ACC112 (cell line): ENCODE results near the gene SLC41A3.
"Not testable (repeated sequence)": the region's sequence is repeated elsewhere in the genome, so short reads cannot be mapped to it uniquely, and the experiment has no call there.

Experiments
- H2AFZ ChIP-seq: fragments of 200-600 bp; sonication (generic); one replicate; pipeline ENCODE4 v1.6.0; 2017; ENCODE audit warnings: antibody characterized with exemption, low read length; ENCODE audit not compliant: unreplicated experiment
- H3K27ac ChIP-seq: fragments of 200-600 bp; sonication (generic); 2 replicates; pipeline ENCODE4 v1.5.1; 2014; ENCODE audit warnings: low read depth, mild to moderate bottlenecking, antibody characterized with exemption, low read length, moderate library complexity
- H3K27me3 ChIP-seq: fragments of 200-600 bp; sonication (generic); 2 replicates; pipeline ENCODE4 v1.6.1; 2014; ENCODE audit warnings: mild to moderate bottlenecking, antibody characterized with exemption, low read length, moderate library complexity, mixed read lengths; ENCODE audit not compliant: insufficient read depth
- H3K36me3 ChIP-seq: fragments of 200-600 bp; sonication (generic); 2 replicates; pipeline ENCODE4 v1.6.1; 2016; ENCODE audit warnings: mild to moderate bottlenecking, antibody characterized with exemption, low read length, moderate library complexity, mixed read lengths; ENCODE audit not compliant: insufficient read depth
- H3K4me1 ChIP-seq: fragments of 200-600 bp; sonication (generic); one replicate; pipeline ENCODE4 v1.6.1; 2016; ENCODE audit warnings: low read length, mixed read lengths; ENCODE audit not compliant: insufficient read depth, unreplicated experiment, control insufficient read depth
- H3K4me3 ChIP-seq: fragments of 200-600 bp; sonication (generic); 2 replicates; pipeline ENCODE4 v1.5.1; 2014; ENCODE audit warnings: mild to moderate bottlenecking, low read depth, low read length
- H3K79me2 ChIP-seq: fragments of 200-600 bp; sonication (generic); one replicate; pipeline ENCODE4 v1.6.0; 2016; ENCODE audit warnings: low read length; ENCODE audit not compliant: control insufficient read depth, unreplicated experiment, insufficient read depth

The SLC41A3 gene

GRCh38 chr3:125965505-125965904 is 118.4 kb downstream of the SLC41A3 start:
- no peaks in the 10 kb centered on the region for H3K79me2 ChIP-seq
- H2AFZ ChIP-seq = no peak overlapping the region
- peaks cover 64% of the 10 kb centered on the region for H3K27me3 ChIP-seq
- H3K4me1 ChIP-seq = no peaks in the 10 kb centered on the region
- no peak overlapping the region for H3K4me3 ChIP-seq
- no peak overlapping the region for H3K27ac ChIP-seq
- H3K36me3 ChIP-seq = no peaks in the 10 kb centered on the region

DNA sequence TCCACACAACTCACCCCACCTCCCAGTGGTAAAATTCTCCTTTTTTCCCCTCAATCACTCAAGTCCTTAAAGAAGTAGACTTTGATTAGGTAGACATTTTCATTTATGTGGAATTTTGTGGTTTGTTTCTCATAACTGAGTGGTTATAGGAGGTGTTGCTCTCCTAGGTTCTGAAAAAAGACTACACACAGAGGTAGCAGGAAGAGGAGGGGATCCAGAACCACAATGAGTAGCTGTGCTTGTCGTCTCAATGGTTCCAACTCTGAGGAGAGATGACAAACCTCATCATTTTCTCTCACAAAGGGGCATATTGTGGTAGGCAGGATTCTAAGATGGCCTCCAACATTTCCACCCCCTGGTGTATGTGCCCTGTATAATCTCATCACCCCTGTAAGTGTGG is 120.1 kb downstream of the SLC41A3 start:
- H3K4me3 ChIP-seq, H3K36me3 ChIP-seq, H3K4me1 ChIP-seq, H3K79me2 ChIP-seq, H3K27ac ChIP-seq, H2AFZ ChIP-seq: not testable (repeated sequence)
- peaks cover 62% of the 10 kb centered on the region for H3K27me3 ChIP-seq

- H3K4me3 ChIP-seq = no peak overlapping the region
- no peaks in the 10 kb centered on the region for H3K4me1 ChIP-seq
- no peak overlapping the region for H3K27ac ChIP-seq
- H3K79me2 ChIP-seq = no peaks in the 10 kb centered on the region
- H3K27me3 ChIP-seq = peaks cover 54% of the 10 kb centered on the region
- no peak overlapping the region for H2AFZ ChIP-seq
- no peaks in the 10 kb centered on the region for H3K36me3 ChIP-seq
These were observed 122.7 kb downstream of the SLC41A3 start for GRCh38 chr3:125961289-125961589.

DNA sequence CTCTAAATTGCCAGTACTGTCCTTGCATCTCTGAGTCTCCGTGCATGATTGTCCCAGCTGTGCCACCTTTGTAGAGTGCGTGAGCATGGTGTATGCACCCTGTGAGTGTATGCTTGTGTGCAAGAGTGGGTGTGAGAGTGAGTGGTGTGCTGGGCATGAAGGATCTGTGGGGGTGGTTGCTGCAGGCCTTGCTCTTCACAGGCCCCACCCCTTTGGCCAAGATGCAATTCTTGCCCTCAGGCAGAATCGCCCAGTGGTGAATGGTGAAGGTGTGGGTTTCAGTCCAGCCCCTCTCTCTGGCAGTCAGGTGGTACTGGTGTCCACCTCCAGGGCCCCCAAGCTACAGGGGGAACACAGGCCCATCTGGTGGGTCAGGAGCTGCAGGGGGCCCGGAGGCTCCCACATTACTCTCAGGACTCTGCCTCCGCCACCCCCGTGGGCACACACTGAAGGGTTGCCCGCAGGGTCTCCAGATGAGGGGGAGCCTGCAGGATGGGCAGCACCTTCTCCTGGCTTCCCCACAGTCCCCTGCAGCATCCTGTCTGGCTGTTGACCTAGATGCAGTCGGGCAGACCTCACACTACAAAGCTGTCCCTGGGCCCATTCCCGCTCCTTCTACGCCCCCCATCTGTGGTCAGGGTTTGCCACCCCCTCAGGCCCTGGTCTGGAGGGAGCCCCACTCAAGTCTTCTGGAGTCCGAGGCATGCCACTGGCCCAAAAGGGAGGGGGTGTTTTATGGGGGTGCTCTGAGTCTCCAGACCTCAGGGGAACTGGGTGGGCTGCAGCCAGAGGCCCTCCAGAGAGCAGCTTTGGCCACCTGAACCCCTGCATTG is 123.3 kb downstream of the SLC41A3 start:
- Histone ChIP-seq H2AFZ (no peak overlapping the region), H3K36me3 (no peaks in the 10 kb centered on the region), H3K4me1 (no peaks in the 10 kb centered on the region), H3K79me2 (no peaks in the 10 kb centered on the region), H3K4me3 (no peak overlapping the region), H3K27ac (no peak overlapping the region), H3K27me3 (peaks cover 48% of the 10 kb centered on the region)

- H3K27ac ChIP-seq = no peak overlapping the region
- no peaks in the 10 kb centered on the region for H3K36me3 ChIP-seq
- no peak overlapping the region for H3K4me3 ChIP-seq
- H2AFZ ChIP-seq = no peak overlapping the region
- H3K4me1 ChIP-seq = no peaks in the 10 kb centered on the region
- H3K27me3 ChIP-seq = peaks cover 44% of the 10 kb centered on the region
- no peaks in the 10 kb centered on the region for H3K79me2 ChIP-seq
These were observed 123.9 kb downstream of the SLC41A3 start for GRCh38 chr3:125960066-125960424.

GRCh38 chr3:125959317-125960065 is 124.4 kb downstream of the SLC41A3 start:
- no peaks in the 10 kb centered on the region for H3K36me3 ChIP-seq
- no peak overlapping the region for H3K4me3 ChIP-seq
- no peaks in the 10 kb centered on the region for H3K79me2 ChIP-seq
- no peak overlapping the region for H3K27ac ChIP-seq
- peaks cover 38% of the 10 kb centered on the region for H3K27me3 ChIP-seq
- H2AFZ ChIP-seq = no peak overlapping the region
- H3K4me1 ChIP-seq = no peaks in the 10 kb centered on the region

DNA sequence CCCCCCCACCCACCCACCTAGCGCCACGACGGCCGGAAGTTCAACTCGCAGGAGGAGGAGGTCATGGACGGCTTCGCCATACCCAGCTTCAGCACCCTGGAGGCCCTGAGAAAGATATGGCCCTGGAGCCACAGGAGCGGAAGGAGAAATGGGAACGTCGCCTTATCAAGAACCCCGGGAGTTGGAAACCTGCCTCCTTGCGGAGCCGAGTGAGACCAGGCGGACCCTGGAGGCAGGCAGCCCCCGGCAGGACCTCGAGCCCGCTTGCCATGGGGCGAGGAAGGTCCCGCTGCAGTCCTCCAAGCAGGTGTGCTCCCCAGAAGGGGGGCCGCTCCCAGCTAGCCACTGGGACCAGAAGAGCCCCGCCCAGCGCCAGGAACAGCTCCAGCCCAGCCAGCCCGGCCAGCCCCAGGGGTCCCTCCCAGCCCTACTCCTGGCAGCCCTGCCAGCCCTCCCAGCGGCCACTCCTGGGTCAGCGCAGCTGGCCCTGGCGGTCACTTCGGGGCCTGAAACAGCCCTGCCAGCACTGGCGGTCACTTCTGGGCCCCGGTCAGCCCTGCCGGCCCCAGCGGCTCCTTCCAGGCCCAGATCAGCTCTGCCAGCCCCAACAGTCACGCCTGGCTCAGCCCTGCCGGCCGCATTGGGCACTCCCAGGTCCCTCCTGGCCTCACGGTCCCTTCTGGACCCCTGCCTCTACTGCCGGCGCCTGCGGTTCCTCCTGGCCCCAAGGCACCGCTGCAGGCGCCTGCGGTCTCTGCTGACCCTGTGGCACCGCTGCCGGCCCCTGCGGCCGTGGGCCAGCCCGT is 125.2 kb downstream of the SLC41A3 start:
- no peak overlapping the region for H3K27ac ChIP-seq
- H3K36me3 ChIP-seq = no peaks in the 10 kb centered on the region
- H3K4me3 ChIP-seq = no peak overlapping the region
- H3K79me2 ChIP-seq = no peaks in the 10 kb centered on the region
- H3K4me1 ChIP-seq = no peaks in the 10 kb centered on the region
- peaks cover 30% of the 10 kb centered on the region for H3K27me3 ChIP-seq
- H2AFZ ChIP-seq = no peak overlapping the region

DNA sequence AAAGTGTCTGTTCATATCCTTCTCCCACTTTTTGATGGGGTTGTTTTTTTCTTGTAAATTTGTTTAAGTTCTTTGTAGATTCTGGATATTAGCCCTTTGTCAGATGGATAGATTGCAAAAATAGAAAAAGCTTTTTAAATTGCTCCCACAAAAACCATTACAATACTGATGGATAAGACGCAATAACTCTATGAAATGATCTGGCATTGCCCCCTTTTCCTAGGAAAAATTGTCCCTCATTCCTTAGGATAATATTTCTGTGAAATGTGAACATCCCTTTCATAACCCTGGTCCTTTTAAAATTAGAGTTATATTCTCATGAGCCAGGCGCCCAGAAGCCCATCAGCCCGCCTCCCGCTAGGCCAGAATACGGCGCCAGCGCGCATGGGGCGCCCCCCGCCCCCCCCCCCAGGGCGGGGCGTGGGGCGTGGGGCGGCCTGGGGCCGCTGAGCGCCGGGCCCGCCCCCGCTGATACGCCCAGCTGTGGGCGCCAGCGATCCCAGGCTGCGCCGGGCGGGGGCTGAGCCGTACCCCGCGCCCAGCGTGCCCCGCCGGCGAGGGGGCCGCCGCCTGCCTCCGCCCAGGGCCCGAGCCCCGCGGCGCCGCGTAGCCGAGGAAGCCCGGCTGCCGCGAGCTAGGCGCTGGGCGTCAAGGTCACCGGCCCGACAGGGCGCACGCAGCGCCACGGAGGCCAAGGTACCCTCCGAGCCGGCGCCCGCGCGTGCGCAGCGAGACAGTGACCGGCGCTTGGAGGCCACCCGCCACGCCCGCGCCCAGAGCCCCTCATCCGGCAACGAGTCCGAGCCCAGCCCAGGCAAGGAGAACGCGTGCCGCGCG is 126.0 kb downstream of the SLC41A3 start:
- H3K79me2 ChIP-seq = no peaks in the 10 kb centered on the region
- no peaks in the 10 kb centered on the region for H3K4me1 ChIP-seq
- H3K27ac ChIP-seq = no peak overlapping the region
- H2AFZ ChIP-seq = no peak overlapping the region
- H3K27me3 ChIP-seq = peaks cover 27% of the 10 kb centered on the region
- no peak overlapping the region for H3K4me3 ChIP-seq
- no peaks in the 10 kb centered on the region for H3K36me3 ChIP-seq

DNA sequence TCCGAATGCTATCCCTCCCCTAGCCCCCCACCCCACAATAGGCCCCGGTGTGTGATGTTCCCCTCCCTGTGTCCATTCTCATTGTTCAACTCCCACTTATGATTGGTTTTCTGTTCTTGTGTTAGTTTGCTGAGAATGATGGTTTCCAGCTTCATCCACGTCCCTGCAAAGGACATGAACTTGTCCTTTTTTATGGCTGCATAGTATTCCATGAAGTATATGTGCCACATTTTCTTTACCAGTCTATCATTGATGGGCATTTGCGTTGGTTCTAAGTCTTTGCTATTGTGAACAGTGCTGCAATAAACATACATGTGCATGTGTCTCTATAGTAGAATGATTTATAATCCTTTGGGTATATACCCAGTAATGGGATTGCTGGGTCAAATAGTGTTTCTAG is 126.9 kb downstream of the SLC41A3 start:
- not testable (repeated sequence) for H3K36me3 ChIP-seq, H3K79me2 ChIP-seq, H3K4me1 ChIP-seq, H2AFZ ChIP-seq, H3K27ac ChIP-seq, H3K4me3 ChIP-seq
- peaks cover 27% of the 10 kb centered on the region for H3K27me3 ChIP-seq
